CD4-positive, alpha-beta memory T cell (primary cell): ENCODE data around the gene MACO1. TPM values are rescaled to one million over a fixed set of nuclear protein-coding genes. Genes with fewer than 3 reads are reported as not detected.
A peak's percentile ranks its signal among the peaks of the same experiment; 100 is the strongest.

Experiments used
- CTCF ChIA-PET: fragments of 350-600 bp; sonication (Branson Sonifier 250); formaldehyde crosslinking; loops from one replicate; lab custom pipeline; 2021; ENCODE audit warnings: inconsistent platforms; ENCODE audit not compliant: partially characterized antibody; lab: Charles Lee
- POLR2A ChIA-PET: fragments of 350-600 bp; sonication (Branson Sonifier 250); formaldehyde crosslinking; loops from one replicate; lab custom pipeline; 2021; ENCODE audit not compliant: partially characterized antibody; lab: Charles Lee
- DNase-seq, 5 donors: peaks; one replicate each; pipeline versions ENCODE4 v3.0.0 to v3.0.0-alpha.2; 2020 to 2022; ENCODE audit warnings: mixed read lengths in 1 of 5
- H3K27ac ChIP-seq: one replicate; pipeline ENCODE4 v1.7.0; 2013; ENCODE audit warnings: low read depth, low read length
- H3K27me3 ChIP-seq: 2 replicates; pipeline ENCODE4 v1.7.0; 2013; ENCODE audit warnings: mild to moderate bottlenecking, low read length, moderate library complexity; ENCODE audit not compliant: insufficient read depth
- H3K36me3 ChIP-seq: 2 replicates; pipeline ENCODE4 v1.7.0; 2013; ENCODE audit warnings: mild to moderate bottlenecking, low read length, moderate library complexity; ENCODE audit not compliant: insufficient read depth
- H3K4me1 ChIP-seq: 2 replicates; pipeline ENCODE4 v1.7.0; 2013; ENCODE audit warnings: mild to moderate bottlenecking, low read length, moderate library complexity; ENCODE audit not compliant: insufficient read depth
- H3K4me3 ChIP-seq, 2 donors: one replicate each; pipeline ENCODE4 v1.7.0; 2013; ENCODE audit warnings: low read length in 2 of 2, mild to moderate bottlenecking in 1 of 2
- H3K9me3 ChIP-seq, 2 donors: one replicate each; pipeline ENCODE4 v1.7.0; 2013; ENCODE audit warnings: low read length in 2 of 2, control low read depth in 1 of 2; ENCODE audit not compliant: control insufficient read depth in 1 of 2
- H3K27ac Mint-ChIP-seq, 7 donors: one replicate each; pipeline ENCODE4 v1.8.0; 2020 to 2021; ENCODE audit warnings: mixed read lengths in 7 of 7, mild to moderate bottlenecking in 6 of 7, inconsistent platforms in 3 of 7, moderate library complexity in 3 of 7
- H3K27me3 Mint-ChIP-seq, 2 donors: one replicate each; pipeline ENCODE4 v1.8.0; 2020 to 2021; ENCODE audit warnings: mixed read lengths in 2 of 2
- H3K36me3 Mint-ChIP-seq, 2 donors: one replicate each; pipeline ENCODE4 v1.8.0; 2020 to 2021; ENCODE audit warnings: mixed read lengths in 2 of 2, inconsistent platforms in 1 of 2, mild to moderate bottlenecking in 1 of 2
- H3K4me1 Mint-ChIP-seq, 4 donors: one replicate each; pipeline ENCODE4 v1.8.0; 2020 to 2021; ENCODE audit warnings: mixed read lengths in 4 of 4, mild to moderate bottlenecking in 1 of 4
- H3K4me3 Mint-ChIP-seq, 8 donors: one replicate each; pipeline ENCODE4 v1.8.0; 2020 to 2021; ENCODE audit warnings: mixed read lengths in 8 of 8, mild to moderate bottlenecking in 7 of 8, moderate library complexity in 6 of 8, inconsistent platforms in 3 of 8
- H3K9me3 Mint-ChIP-seq, 8 donors: one replicate each; pipeline ENCODE4 v1.8.0; 2020 to 2021; ENCODE audit warnings: mixed read lengths in 8 of 8, mild to moderate bottlenecking in 5 of 8, inconsistent platforms in 3 of 8, moderate library complexity in 1 of 8
- intact Hi-C: fragments of 100-400 bp; cut with micrococcal nuclease; formaldehyde crosslinking; loops from one replicate; pipeline ENCODE4 v1.15.1; 2023
- polyA plus RNA-seq, 2 donors: library from polyadenylated mRNA; unstranded; fragments of 300-500 nt; fragmentation: Illumina TruSeq; gene quantifications; one replicate each; pipeline ENCODE4 v1.2.3, GENCODE V29; 2021
- total RNA-seq, 2 experiments: library from RNA; stranded (reverse); gene quantifications; one replicate each; pipeline ENCODE4 v1.2.3, GENCODE V29; 2021

Gene MACO1
- total and polyA plus RNA-seq, 4 experiments from 2014 or later = 3.1 to 20.6 (median 14.5) TPM

GRCh38 chr1:25541425-25541824 is 110.7 kb downstream of the MACO1 start:
- H3K9me3 Mint-ChIP-seq = no peaks in the 10 kb centered on the region
- H3K27me3 Mint-ChIP-seq = no peaks in the 10 kb centered on the region
- H3K27ac Mint-ChIP-seq = peak overlapping the region in 5 of 7 donors; percentile 27 to 77 (median 34)
- ChIA-PET CTCF (no interaction called here), POLR2A (interaction anchor here (0.9 kb wide), 1 partner anchor 36 kb away, joined by 3 read pairs; no protein-coding TSS in a partner anchor)
- intact Hi-C loops = loop anchor here (5.0 kb wide), 1 partner anchor 76 kb away; the partner anchor contains the start of gene MAN1C1
- no peak overlapping the region for H3K4me3 ChIP-seq
- no peak overlapping the region for H3K27ac ChIP-seq
- peaks cover 20% of the 10 kb centered on the region for H3K4me1 ChIP-seq
- no peak for DNase-seq
- no peaks in the 10 kb centered on the region for H3K27me3 ChIP-seq
- H3K4me3 Mint-ChIP-seq = peak overlapping the region in 3 of 8 donors; percentile 10 to 82 (median 26)
- no peaks in the 10 kb centered on the region for H3K36me3 ChIP-seq
- H3K4me1 Mint-ChIP-seq = peaks cover 13 to 31% (median 24%) of the 10 kb centered on the region in 4 donors
- H3K36me3 Mint-ChIP-seq = peaks cover 0 to 13% of the 10 kb centered on the region in 2 donors
- H3K9me3 ChIP-seq = no peaks in the 10 kb centered on the region

GRCh38 chr1:25541889-25542658 is 111.4 kb downstream of the MACO1 start:
- ChIA-PET POLR2A (interaction anchor here (0.6 to 24.3 kb wide), 3 partner anchors 22 to 115 kb away, joined by 3 to 615 read pairs (median 3); no protein-coding TSS in a partner anchor), CTCF (interaction anchor here (1.3 to 2.3 kb wide), 2 partner anchors 21 to 24 kb away, joined by 6 to 10 read pairs; no protein-coding TSS in a partner anchor)
- H3K36me3 ChIP-seq = no peaks in the 10 kb centered on the region
- no peaks in the 10 kb centered on the region for H3K9me3 Mint-ChIP-seq
- no peaks in the 10 kb centered on the region for H3K9me3 ChIP-seq
- H3K36me3 Mint-ChIP-seq = peaks cover 0 to 13% of the 10 kb centered on the region in 2 donors
- H3K27me3 ChIP-seq = no peaks in the 10 kb centered on the region
- no peak overlapping the region for H3K27ac ChIP-seq
- peak overlapping the region; percentile 72 to 93 (median 76) for H3K4me3 Mint-ChIP-seq
- peaks cover 19 to 38% (median 30%) of the 10 kb centered on the region in 4 donors for H3K4me1 Mint-ChIP-seq
- no peak overlapping the region for H3K4me3 ChIP-seq
- peak in 1 of 5 donors; percentile 35 for DNase-seq
- no peaks in the 10 kb centered on the region for H3K27me3 Mint-ChIP-seq
- H3K27ac Mint-ChIP-seq = peak overlapping the region; percentile 19 to 93 (median 75)
- intact Hi-C loops = loop anchor here (5.0 kb wide), 1 partner anchor 75 kb away; the partner anchor contains the start of gene MAN1C1
- H3K4me1 ChIP-seq = peaks cover 27% of the 10 kb centered on the region

- Histone ChIP-seq H3K27me3 (no peaks in the 10 kb centered on the region), H3K27ac (peak overlapping the region; percentile 68), H3K36me3 (no peaks in the 10 kb centered on the region), H3K4me1 (peaks cover 34% of the 10 kb centered on the region), H3K4me3 (peak overlapping the region in 1 of 2 donors; percentile 58), H3K9me3 (no peaks in the 10 kb centered on the region)
- Mint-ChIP-seq H3K4me1 (peaks cover 24 to 45% (median 37%) of the 10 kb centered on the region in 4 donors), H3K36me3 (peaks cover 0 to 13% of the 10 kb centered on the region in 2 donors), H3K27me3 (no peaks in the 10 kb centered on the region), H3K9me3 (no peaks in the 10 kb centered on the region), H3K27ac (peak overlapping the region; percentile 75 to 93 (median 85)), H3K4me3 (peak overlapping the region; percentile 72 to 93 (median 78))
- intact Hi-C loops = loop anchor here (5.0 kb wide), 1 partner anchor 74 kb away; the partner anchor contains the start of gene MAN1C1
- CTCF ChIA-PET = interaction anchor here (0.9 to 2.3 kb wide), 4 partner anchors 22 to 77 kb away, joined by 3 to 10 read pairs (median 6); no protein-coding TSS in a partner anchor
- POLR2A ChIA-PET = interaction anchor here (0.6 to 24.3 kb wide), 11 partner anchors 8 to 277 kb away, joined by 3 to 615 read pairs (median 3); partner anchors contain the start of genes MTFR1L and SELENON
- no peak for DNase-seq
Measured at GRCh38 chr1:25543005-25543424, 112.3 kb downstream of the MACO1 start.

GRCh38 chr1:25543425-25544242 is 112.9 kb downstream of the MACO1 start, which contains the start of gene LDLRAP1:
LDLRAP1 (plus strand) TSS chr1:25543606; CDS start chr1:25543699, 93 bp downstream.
- DNase-seq = peak; percentile 47 to 70 (median 48)
- Histone ChIP-seq H3K27me3 (no peaks in the 10 kb centered on the region), H3K4me3 (peak within 1 kb of the TSS; percentile 44 to 58), H3K9me3 (no peaks in the 10 kb centered on the region), H3K36me3 (no peaks in the 10 kb centered on the region), H3K27ac (peak within 1 kb of the TSS; percentile 68), H3K4me1 (peaks cover 40% of the 10 kb centered on the region)
- Mint-ChIP-seq H3K36me3 (peaks cover 0 to 13% of the 10 kb centered on the region in 2 donors), H3K9me3 (no peaks in the 10 kb centered on the region), H3K27ac (peak within 1 kb of the TSS; percentile 77 to 93 (median 88)), H3K4me1 (peaks cover 28 to 47% (median 41%) of the 10 kb centered on the region in 4 donors), H3K27me3 (no peaks in the 10 kb centered on the region), H3K4me3 (peak within 1 kb of the TSS; percentile 86 to 96 (median 93))
- POLR2A ChIA-PET = interaction anchor here (0.8 to 24.3 kb wide), 9 partner anchors 9 to 276 kb away, joined by 3 to 615 read pairs (median 4); partner anchors contain the start of genes MTFR1L and SELENON
- CTCF ChIA-PET = interaction anchor here (0.9 to 2.3 kb wide), 4 partner anchors 22 to 76 kb away, joined by 3 to 10 read pairs (median 6); no protein-coding TSS in a partner anchor
- intact Hi-C loops = loop anchor here (1.0 to 5.0 kb wide), 2 partner anchors 19 to 74 kb away; partner anchors contain the start of gene MAN1C1

- DNase-seq = peak in 1 of 5 donors; percentile 37
- intact Hi-C loops = loop anchor here (1.0 to 5.0 kb wide), 2 partner anchors 18 to 73 kb away; partner anchors contain the start of gene MAN1C1
- CTCF ChIA-PET = interaction anchor here (1.8 kb wide), 1 partner anchor 28 kb away, joined by 6 read pairs; no protein-coding TSS in a partner anchor
Measured at GRCh38 chr1:25544243-25544764, 113.6 kb downstream of the MACO1 start.

GRCh38 chr1:25544819-25545218 is 114.1 kb downstream of the MACO1 start:
- Histone ChIP-seq H3K36me3 (no peaks in the 10 kb centered on the region), H3K9me3 (no peaks in the 10 kb centered on the region), H3K4me1 (peaks cover 52% of the 10 kb centered on the region), H3K27me3 (no peaks in the 10 kb centered on the region), H3K27ac (peak overlapping the region; percentile 68), H3K4me3 (peak overlapping the region; percentile 58 to 61)
- peak in 1 of 5 donors; percentile 21 for DNase-seq
- intact Hi-C loops = loop anchor here (1.0 to 5.0 kb wide), 3 partner anchors 17 to 113 kb away; partner anchors contain the start of genes MACO1 and MAN1C1
- Mint-ChIP-seq H3K4me3 (peak overlapping the region; percentile 86 to 96 (median 93)), H3K27me3 (no peaks in the 10 kb centered on the region), H3K36me3 (peaks cover 0 to 13% of the 10 kb centered on the region in 2 donors), H3K9me3 (no peaks in the 10 kb centered on the region), H3K4me1 (peaks cover 36 to 59% (median 53%) of the 10 kb centered on the region in 4 donors), H3K27ac (peak overlapping the region; percentile 75 to 91 (median 88))
- ChIA-PET CTCF (interaction anchor here (1.8 kb wide), 1 partner anchor 28 kb away, joined by 6 read pairs; no protein-coding TSS in a partner anchor), POLR2A (interaction anchor here (2.7 to 24.3 kb wide), 2 partner anchors 20 to 275 kb away, joined by 6 to 615 read pairs; partner anchors contain the start of gene MTFR1L)

More at GRCh38 chr1:25544243-25544764, 113.6 kb downstream of the MACO1 start:
- H3K9me3 Mint-ChIP-seq = no peaks in the 10 kb centered on the region
- peaks cover 47% of the 10 kb centered on the region for H3K4me1 ChIP-seq
- peak overlapping the region; percentile 68 for H3K27ac ChIP-seq
- H3K27ac Mint-ChIP-seq = peak overlapping the region; percentile 75 to 91 (median 88)
- H3K4me3 ChIP-seq = peak overlapping the region; percentile 58 to 61
- H3K36me3 Mint-ChIP-seq = peaks cover 0 to 13% of the 10 kb centered on the region in 2 donors
- H3K36me3 ChIP-seq = no peaks in the 10 kb centered on the region
- POLR2A ChIA-PET = interaction anchor here (1.2 to 24.3 kb wide), 6 partner anchors 10 to 276 kb away, joined by 3 to 615 read pairs (median 5); partner anchors contain the start of genes MTFR1L and SELENON
- peaks cover 33 to 54% (median 48%) of the 10 kb centered on the region in 4 donors for H3K4me1 Mint-ChIP-seq
- no peaks in the 10 kb centered on the region for H3K27me3 ChIP-seq
- no peaks in the 10 kb centered on the region for H3K27me3 Mint-ChIP-seq
- no peaks in the 10 kb centered on the region for H3K9me3 ChIP-seq
- H3K4me3 Mint-ChIP-seq = peak overlapping the region; percentile 86 to 96 (median 93)
